Suprapubic skin (tissue), 4 donors: ENCODE measurements around the gene THOC1. TPM values are rescaled to one million over a fixed set of nuclear protein-coding genes. Genes with fewer than 3 reads are reported as not detected.

Experiments used
- DNase-seq, 2 donors: peaks; one replicate each; pipeline ENCODE4 v3.0.0-alpha.2; 2019; ENCODE audit warnings: low spot score in 2 of 2
- H3K27ac ChIP-seq: fragments of 200-600 bp; sonication (generic); one replicate; pipeline ENCODE4 v1.5.1; 2019
- H3K27me3 ChIP-seq: fragments of 200-600 bp; sonication (generic); one replicate; pipeline ENCODE4 v1.5.1; 2019
- H3K36me3 ChIP-seq: fragments of 200-600 bp; sonication (generic); one replicate; pipeline ENCODE4 v1.5.1; 2019
- H3K4me1 ChIP-seq: fragments of 200-600 bp; sonication (generic); one replicate; pipeline ENCODE4 v1.5.1; 2019
- H3K4me3 ChIP-seq: fragments of 200-600 bp; sonication (generic); one replicate; pipeline ENCODE4 v1.5.1; 2019; ENCODE audit warnings: mild to moderate bottlenecking
- H3K9me3 ChIP-seq: fragments of 200-600 bp; sonication (generic); one replicate; pipeline ENCODE4 v1.5.1; 2019
- EP300 ChIP-seq: sonication (generic); formaldehyde crosslinking; IDR thresholded peaks from one replicate; pipeline ENCODE4 v1.6.1; 2017; ENCODE audit warnings: antibody characterized with exemption
- POLR2A ChIP-seq, 2 donors: fragments of 450-650 bp; IDR thresholded peaks; one replicate each; pipeline ENCODE4 v1.6.1; 2017; ENCODE audit warnings: antibody characterized with exemption in 2 of 2, mild to moderate bottlenecking in 2 of 2, moderate library complexity in 2 of 2
- POLR2AphosphoS5 ChIP-seq, 3 donors: sonication (generic); formaldehyde crosslinking; IDR thresholded peaks; one replicate each; pipeline ENCODE4 v1.6.1; 2017; ENCODE audit warnings: antibody characterized with exemption in 3 of 3
- WGBS: methylation state at CpG from one replicate; pipeline ENCODE4 v1.1.5; 2018; 5-methylcytosine and 5-hydroxymethylcytosine counted together
- total RNA-seq, 4 donors: library from RNA; depleted of rRNA; stranded (reverse); fragments of >200 nt; gene quantifications; one replicate each; pipeline ENCODE4 v1.1.0, GENCODE V29; 2016
- TF ChIP-seq, protein P1 (sequence below), 2 donors: fragments of 200-600 bp in 1 of 2; fragments of 450-650 bp in 1 of 2; sonication (generic) in 1 of 2; IDR thresholded peaks; one replicate each; pipeline ENCODE4 v1.5.1; 2016 to 2019; ENCODE audit warnings: antibody characterized with exemption in 2 of 2, mild to moderate bottlenecking in 1 of 2, moderate library complexity in 1 of 2

Gene THOC1
- total RNA-seq, 4 donors from 2014 or later = 30.4 to 152 (median 46.8) TPM

DNA sequence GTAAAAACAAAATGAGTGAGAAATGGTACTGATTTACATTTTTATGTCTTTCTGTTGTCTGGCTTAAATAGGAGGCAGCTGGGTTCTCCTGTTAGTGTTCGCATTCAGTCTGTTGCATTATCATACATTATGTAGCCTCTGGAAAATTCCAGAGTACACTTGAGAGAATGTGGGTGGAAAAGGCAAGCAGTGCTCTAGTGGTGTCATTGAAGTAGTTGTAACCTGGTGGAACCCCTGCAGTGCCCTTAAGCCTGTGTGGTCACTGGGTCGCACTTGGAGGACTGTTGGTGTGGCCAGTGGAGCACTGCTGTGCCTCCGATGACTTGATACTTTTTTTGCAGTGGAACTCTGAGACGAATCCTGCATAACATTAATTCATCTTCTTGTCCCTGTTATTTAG lies 57.1 kb downstream of the THOC1 start:
- Histone ChIP-seq H3K27ac (no peak overlapping the region), H3K27me3 (no peaks in the 10 kb centered on the region), H3K36me3 (peaks cover 72% of the 10 kb centered on the region), H3K9me3 (no peaks in the 10 kb centered on the region), H3K4me1 (no peaks in the 10 kb centered on the region), H3K4me3 (no peak overlapping the region)
- TF ChIP-seq, protein P1, sequence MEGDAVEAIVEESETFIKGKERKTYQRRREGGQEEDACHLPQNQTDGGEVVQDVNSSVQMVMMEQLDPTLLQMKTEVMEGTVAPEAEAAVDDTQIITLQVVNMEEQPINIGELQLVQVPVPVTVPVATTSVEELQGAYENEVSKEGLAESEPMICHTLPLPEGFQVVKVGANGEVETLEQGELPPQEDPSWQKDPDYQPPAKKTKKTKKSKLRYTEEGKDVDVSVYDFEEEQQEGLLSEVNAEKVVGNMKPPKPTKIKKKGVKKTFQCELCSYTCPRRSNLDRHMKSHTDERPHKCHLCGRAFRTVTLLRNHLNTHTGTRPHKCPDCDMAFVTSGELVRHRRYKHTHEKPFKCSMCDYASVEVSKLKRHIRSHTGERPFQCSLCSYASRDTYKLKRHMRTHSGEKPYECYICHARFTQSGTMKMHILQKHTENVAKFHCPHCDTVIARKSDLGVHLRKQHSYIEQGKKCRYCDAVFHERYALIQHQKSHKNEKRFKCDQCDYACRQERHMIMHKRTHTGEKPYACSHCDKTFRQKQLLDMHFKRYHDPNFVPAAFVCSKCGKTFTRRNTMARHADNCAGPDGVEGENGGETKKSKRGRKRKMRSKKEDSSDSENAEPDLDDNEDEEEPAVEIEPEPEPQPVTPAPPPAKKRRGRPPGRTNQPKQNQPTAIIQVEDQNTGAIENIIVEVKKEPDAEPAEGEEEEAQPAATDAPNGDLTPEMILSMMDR (IDR thresholded peaks at IDR 0.05) = no peak
- TF ChIP-seq EP300 (no peak), POLR2AphosphoS5 (IDR thresholded peaks at IDR 0.05) (no peak), POLR2A (IDR thresholded peaks at IDR 0.05) (no peak)
- no peak for DNase-seq
- WGBS = 87% methylated on average over 4 of the region's 4 CpGs

DNA sequence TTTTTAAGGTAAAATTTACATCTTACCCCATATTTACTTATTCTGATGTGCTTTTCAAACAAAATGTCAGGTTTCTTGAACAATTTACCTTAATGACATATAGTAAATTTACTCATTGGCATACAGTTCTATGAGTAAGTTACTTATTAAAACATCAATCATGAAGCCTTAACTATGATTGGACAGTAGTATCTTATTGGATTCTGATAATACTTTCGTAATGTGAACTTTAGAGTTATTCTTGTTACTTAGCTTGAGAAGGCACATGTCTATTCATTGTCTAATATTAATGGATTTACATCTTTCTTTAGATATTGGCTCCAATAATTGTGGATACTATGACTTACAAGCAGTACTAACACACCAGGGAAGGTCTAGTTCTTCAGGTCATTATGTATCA lies 57.8 kb downstream of the THOC1 start:
- TF ChIP-seq POLR2A (IDR thresholded peaks at IDR 0.05) (no peak), EP300 (no peak), POLR2AphosphoS5 (IDR thresholded peaks at IDR 0.05) (no peak)
- TF ChIP-seq, protein P1 (IDR thresholded peaks at IDR 0.05) = no peak
- H3K27ac ChIP-seq = no peak overlapping the region
- no peak overlapping the region for H3K4me3 ChIP-seq
- no peak for DNase-seq
- H3K4me1 ChIP-seq = no peaks in the 10 kb centered on the region
- H3K27me3 ChIP-seq = no peaks in the 10 kb centered on the region
- peaks cover 72% of the 10 kb centered on the region for H3K36me3 ChIP-seq
- no peaks in the 10 kb centered on the region for H3K9me3 ChIP-seq
- 94% methylated on average over 1 of the region's 1 CpG for WGBS

DNA sequence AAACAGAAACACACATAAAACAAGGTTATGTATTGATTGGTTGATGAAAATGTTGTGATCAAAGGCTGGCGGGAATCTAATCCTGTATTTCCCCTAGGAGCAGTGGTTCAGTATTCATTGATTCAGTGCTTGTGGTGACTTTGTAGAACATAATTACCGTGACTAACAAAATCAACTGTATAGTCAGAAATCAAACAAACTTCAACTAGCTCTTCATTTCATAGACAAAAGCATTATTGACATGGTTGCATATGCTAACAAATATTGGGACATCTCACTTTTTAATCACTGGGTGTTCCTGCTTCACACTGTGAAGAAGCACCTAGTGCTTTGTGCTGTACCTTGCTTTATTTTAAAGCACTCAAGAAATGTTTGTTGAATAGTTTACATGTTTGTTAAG lies 68.1 kb downstream of the THOC1 start:
- TF ChIP-seq, protein P1 (IDR thresholded peaks at IDR 0.05) = no peak
- TF ChIP-seq POLR2A (IDR thresholded peaks at IDR 0.05) (no peak), POLR2AphosphoS5 (IDR thresholded peaks at IDR 0.05) (no peak), EP300 (no peak)
- Histone ChIP-seq H3K27me3 (no peaks in the 10 kb centered on the region), H3K9me3 (no peaks in the 10 kb centered on the region), H3K4me3 (no peak overlapping the region), H3K36me3 (peaks cover 63% of the 10 kb centered on the region), H3K4me1 (no peaks in the 10 kb centered on the region), H3K27ac (no peak overlapping the region)
- 93% methylated on average over 2 of the region's 2 CpGs for WGBS
- no peak for DNase-seq

DNA sequence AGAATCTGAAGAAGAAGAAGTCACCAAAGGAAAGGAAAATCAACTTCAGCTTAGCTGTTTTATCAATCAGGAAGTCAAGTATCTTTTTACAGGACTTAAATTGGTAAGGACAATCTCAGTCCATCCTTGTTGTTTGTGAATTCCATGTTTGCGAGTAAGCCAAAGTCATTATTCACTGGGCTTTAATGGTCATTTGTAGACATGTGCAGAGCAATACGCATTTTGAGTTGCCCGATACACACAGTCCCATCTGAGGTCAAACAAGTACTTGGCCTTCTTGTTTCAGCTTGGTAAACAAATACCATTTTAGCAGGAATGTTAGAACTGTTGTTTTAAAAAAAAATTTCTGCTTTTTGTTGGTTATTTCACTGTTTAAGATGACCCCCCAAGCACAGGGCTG lies 68.6 kb downstream of the THOC1 start:
- no peaks in the 10 kb centered on the region for H3K9me3 ChIP-seq
- H3K36me3 ChIP-seq = peaks cover 58% of the 10 kb centered on the region
- WGBS = 99% methylated on average over 3 of the region's 3 CpGs
- no peak for TF ChIP-seq POLR2AphosphoS5 (IDR thresholded peaks at IDR 0.05)
- no peak for TF ChIP-seq EP300
- TF ChIP-seq POLR2A (IDR thresholded peaks at IDR 0.05) = no peak
- TF ChIP-seq, protein P1 (IDR thresholded peaks at IDR 0.05) = no peak
- H3K27me3 ChIP-seq = no peaks in the 10 kb centered on the region
- H3K4me1 ChIP-seq = no peaks in the 10 kb centered on the region
- no peak overlapping the region for H3K27ac ChIP-seq
- DNase-seq = no peak
- H3K4me3 ChIP-seq = no peak overlapping the region

DNA sequence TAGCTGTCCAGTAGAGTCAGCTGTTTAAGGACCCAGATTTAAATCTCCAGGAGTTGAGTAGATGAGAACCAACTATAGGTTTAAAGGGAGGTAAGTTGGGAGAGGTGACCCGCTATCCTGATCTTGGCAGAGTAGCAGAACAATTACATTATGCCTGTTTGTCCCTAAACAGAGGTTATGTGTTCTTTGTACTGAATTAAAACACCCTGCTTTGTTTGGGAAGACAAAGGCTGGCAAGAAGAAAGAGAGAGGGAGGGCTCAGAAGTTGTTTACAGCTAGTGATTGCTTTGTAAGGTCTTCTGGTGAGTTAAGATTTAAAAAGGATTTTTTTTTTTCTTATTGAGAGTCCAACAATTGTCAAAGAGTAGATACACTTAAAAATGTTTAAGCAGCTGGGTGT lies 72.2 kb downstream of the THOC1 start:
- H3K36me3 ChIP-seq = peaks cover 36% of the 10 kb centered on the region
- no peak for DNase-seq

More for the DNA sequence above, 72.2 kb downstream of the THOC1 start:
- Histone ChIP-seq H3K9me3 (no peaks in the 10 kb centered on the region), H3K4me1 (no peaks in the 10 kb centered on the region), H3K27me3 (no peaks in the 10 kb centered on the region), H3K27ac (no peak overlapping the region), H3K4me3 (no peak overlapping the region)
- TF ChIP-seq POLR2A (IDR thresholded peaks at IDR 0.05) (no peak), POLR2AphosphoS5 (IDR thresholded peaks at IDR 0.05) (no peak), EP300 (no peak)
- TF ChIP-seq, protein P1 (IDR thresholded peaks at IDR 0.05) = no peak
- 86% methylated on average over 1 of the region's 1 CpG for WGBS
